Measurements from ENCODE around the gene SMOC1.

SMOC1 gene

GRCh38 chr14:69980457-69981425 lies 101.5 kb downstream of the SMOC1 start:
- DNase-seq (ENCODE audit: low read depth in 4 of 4, low spot score in 1 of 4) = no peak

- no peak for DNase-seq (ENCODE audit: low read depth in 4 of 4, low spot score in 1 of 4)
Observed at GRCh38 chr14:69982220-69982839, 103.1 kb downstream of the SMOC1 start.

- no peak for DNase-seq (ENCODE audit: low read depth in 4 of 4, low spot score in 1 of 4)
Observed at GRCh38 chr14:69982886-69983285, 103.7 kb downstream of the SMOC1 start.

GRCh38 chr14:69983317-69983716 lies 104.1 kb downstream of the SMOC1 start:
- DNase-seq (ENCODE audit: low read depth in 4 of 4, low spot score in 1 of 4) = no peak

GRCh38 chr14:69985463-69985862 lies 106.2 kb downstream of the SMOC1 start:
- no peak for DNase-seq (ENCODE audit: low read depth in 4 of 4, low spot score in 1 of 4)

- DNase-seq (ENCODE audit: low read depth in 4 of 4, low spot score in 1 of 4) = no peak
Observed at GRCh38 chr14:69986336-69986735, 107.1 kb downstream of the SMOC1 start.

- DNase-seq (ENCODE audit: low read depth in 4 of 4, low spot score in 1 of 4) = no peak
Observed at GRCh38 chr14:69987406-69988121, 108.3 kb downstream of the SMOC1 start.

- no peak for DNase-seq (ENCODE audit: low read depth in 4 of 4, low spot score in 1 of 4)
Observed at GRCh38 chr14:69988979-69989378, 109.8 kb downstream of the SMOC1 start.

GRCh38 chr14:69989622-69990021 lies 110.4 kb downstream of the SMOC1 start:
- DNase-seq (ENCODE audit: low read depth in 4 of 4, low spot score in 1 of 4) = no peak

GRCh38 chr14:69990323-69990722 lies 111.1 kb downstream of the SMOC1 start:
- no peak for DNase-seq (ENCODE audit: low read depth in 4 of 4, low spot score in 1 of 4)

- DNase-seq (ENCODE audit: low read depth in 4 of 4, low spot score in 1 of 4) = no peak
Observed at GRCh38 chr14:69991422-69991821, 112.2 kb downstream of the SMOC1 start.

- no peak for DNase-seq (ENCODE audit: low read depth in 4 of 4, low spot score in 1 of 4)
Observed at GRCh38 chr14:69992564-69992963, 113.3 kb downstream of the SMOC1 start.

GRCh38 chr14:69993326-69993725 lies 114.1 kb downstream of the SMOC1 start:
- no peak for DNase-seq (ENCODE audit: low read depth in 4 of 4, low spot score in 1 of 4)

- DNase-seq (ENCODE audit: low read depth in 4 of 4, low spot score in 1 of 4) = no peak
Observed at GRCh38 chr14:69994002-69994401, 114.8 kb downstream of the SMOC1 start.

- DNase-seq (ENCODE audit: low read depth in 4 of 4, low spot score in 1 of 4) = no peak
Observed at GRCh38 chr14:69996216-69996615, 117.0 kb downstream of the SMOC1 start.

GRCh38 chr14:69997849-69998248 lies 118.6 kb downstream of the SMOC1 start:
- DNase-seq (ENCODE audit: low read depth in 4 of 4, low spot score in 1 of 4) = no peak

GRCh38 chr14:69999261-69999674 lies 120.1 kb downstream of the SMOC1 start:
- DNase-seq (ENCODE audit: low read depth in 4 of 4, low spot score in 1 of 4) = no peak

GRCh38 chr14:70000601-70001000 lies 121.4 kb downstream of the SMOC1 start:
- DNase-seq (ENCODE audit: low read depth in 4 of 4, low spot score in 1 of 4) = no peak

- no peak for DNase-seq (ENCODE audit: low read depth in 4 of 4, low spot score in 1 of 4)
Observed at GRCh38 chr14:70002589-70003346, 123.6 kb downstream of the SMOC1 start.

GRCh38 chr14:70004791-70005190 lies 125.6 kb downstream of the SMOC1 start:
- no peak for DNase-seq (ENCODE audit: low read depth in 4 of 4, low spot score in 1 of 4)

GRCh38 chr14:70005281-70005805 lies 126.1 kb downstream of the SMOC1 start:
- no peak for DNase-seq (ENCODE audit: low read depth in 4 of 4, low spot score in 1 of 4)
